Parathyroid adenoma (tissue), 2 donors: Measurements from ENCODE around the gene N4BP2L1.
"Not testable (repeated sequence)": the region's sequence is repeated elsewhere in the genome, so short reads cannot be mapped to it uniquely, and the experiment has no call there.

Source experiments
- H2AFZ ChIP-seq: fragments of 300-600 bp; sonication (generic); one replicate; pipeline ENCODE4 v1.7.0; 2017; ENCODE audit warnings: antibody characterized with exemption, mild to moderate bottlenecking
- H3K27ac ChIP-seq: fragments of 300-600 bp; sonication (generic); one replicate; pipeline ENCODE4 v1.7.0; 2017
- H3K27me3 ChIP-seq: fragments of 300-600 bp; sonication (generic); one replicate; pipeline ENCODE4 v1.7.0; 2017; ENCODE audit warnings: low read length; ENCODE audit not compliant: control insufficient read depth, insufficient read depth
- H3K36me3 ChIP-seq: fragments of 300-600 bp; sonication (generic); one replicate; pipeline ENCODE4 v1.7.0; 2017; ENCODE audit warnings: low read length; ENCODE audit not compliant: control insufficient read depth, insufficient read depth
- H3K4me1 ChIP-seq: fragments of 300-600 bp; sonication (generic); one replicate; pipeline ENCODE4 v1.7.0; 2017; ENCODE audit warnings: control low read depth
- H3K4me2 ChIP-seq: fragments of 300-600 bp; sonication (generic); one replicate; pipeline ENCODE4 v1.7.0; 2017; ENCODE audit warnings: low read length
- H3K4me3 ChIP-seq: fragments of 300-600 bp; sonication (generic); one replicate; pipeline ENCODE4 v1.7.0; 2017; ENCODE audit warnings: low read depth, low read length
- H3K79me2 ChIP-seq: fragments of 300-600 bp; sonication (generic); one replicate; pipeline ENCODE4 v1.7.0; 2017; ENCODE audit warnings: control low read depth
- H3K9ac ChIP-seq: fragments of 300-600 bp; sonication (generic); one replicate; pipeline ENCODE4 v1.7.0; 2017; ENCODE audit warnings: mild to moderate bottlenecking
- H3K9me3 ChIP-seq: fragments of 300-600 bp; sonication (generic); one replicate; pipeline ENCODE4 v1.7.0; 2017; ENCODE audit warnings: low read length; ENCODE audit not compliant: control insufficient read depth
- CTCF ChIP-seq: fragments of 300-600 bp; sonication (generic); IDR thresholded peaks from one replicate; pipeline ENCODE4 v1.7.0; 2017; ENCODE audit warnings: antibody characterized with exemption, mild to moderate bottlenecking
- donor health status: primary hyperparathyroidism.

The N4BP2L1 gene

GRCh38 chr13:32354040-32354439, 73.9 kb downstream of the N4BP2L1 start:
- Histone ChIP-seq H3K4me2 (no peak overlapping the region), H3K4me3 (no peak overlapping the region), H3K79me2 (no peaks in the 10 kb centered on the region), H3K9me3 (no peaks in the 10 kb centered on the region), H3K4me1 (no peaks in the 10 kb centered on the region), H3K27ac (no peak overlapping the region), H3K36me3 (no peaks in the 10 kb centered on the region), H2AFZ (no peak overlapping the region), H3K27me3 (no peaks in the 10 kb centered on the region), H3K9ac (no peak overlapping the region)
- TF ChIP-seq CTCF = no peak

GRCh38 chr13:32350839-32351441, 77.0 kb downstream of the N4BP2L1 start:
- not testable (repeated sequence) for H3K4me3 ChIP-seq, H3K79me2 ChIP-seq, H3K9me3 ChIP-seq, H3K9ac ChIP-seq, H3K4me2 ChIP-seq, H3K27me3 ChIP-seq, H3K4me1 ChIP-seq, H2AFZ ChIP-seq, H3K27ac ChIP-seq, H3K36me3 ChIP-seq
